Motor neuron (in vitro differentiated cells): Measurements from ENCODE around the gene DMRT2. TPM values are rescaled to one million over a fixed set of nuclear protein-coding genes. Genes with fewer than 3 reads are reported as not detected.

Experiments
- ATAC-seq, 8 experiments: fragments of 200-7000 bp; cut with Tn5 transposase; replicated peaks in 6 of 8; 2 replicates each; pipeline ENCODE4 v1.8.0; 2021; ENCODE audit warnings: mild to moderate bottlenecking in 8 of 8, moderate library complexity in 8 of 8
- H3K27ac ChIP-seq, 2 donors: fragments of 250-450 bp; sonication (Bioruptor Pico); 2 replicates each; pipeline ENCODE4 v1.9.0; 2021; ENCODE audit warnings: antibody characterized with exemption in 2 of 2, mild to moderate bottlenecking in 2 of 2, moderate library complexity in 1 of 2
- H3K4me1 ChIP-seq, 2 donors: fragments of 250-450 bp; sonication (Bioruptor Pico); replicated peaks in 1 of 2; 2 replicates each; pipeline ENCODE4 v1.6.1; 2021; ENCODE audit warnings: antibody characterized with exemption in 2 of 2, mild to moderate bottlenecking in 2 of 2, moderate library complexity in 1 of 2
- H3K4me3 ChIP-seq, 5 donors: fragments of 250-450 bp; sonication (Bioruptor Pico); 2 replicates each; pipeline ENCODE4 v1.9.0; 2021; ENCODE audit warnings: antibody characterized with exemption in 5 of 5, mild to moderate bottlenecking in 5 of 5, moderate library complexity in 4 of 5
- WGBS, 10 experiments: fragments of 450-650 bp; shearing (Covaris generic); methylation state at CpG; one replicate each; pipeline ENCODE4 v1.0.0; 2022; 5-methylcytosine and 5-hydroxymethylcytosine counted together
- in situ Hi-C, 9 experiments: fragments of 400-800 bp; cut with MboI; loops; one replicate each; pipeline ENCODE4 v1.15.0; 2021; ENCODE audit warnings: low sequenced_read_pairs in 9 of 9, low pct_unique_long_range_greater_than_20kb in 2 of 9; ENCODE audit not compliant: unreplicated experiment in 9 of 9
- total RNA-seq, 8 experiments: library from RNA; unstranded; fragments of 300-600 nt; gene quantifications; 2 replicates each; pipeline versions ENCODE4 v1.2.3 to v1.2.4, GENCODE V29; 2022

DMRT2 gene
- total RNA-seq, 8 experiments from 2014 or later = 0.05 to 57.3 (median 0.60) TPM

DNA sequence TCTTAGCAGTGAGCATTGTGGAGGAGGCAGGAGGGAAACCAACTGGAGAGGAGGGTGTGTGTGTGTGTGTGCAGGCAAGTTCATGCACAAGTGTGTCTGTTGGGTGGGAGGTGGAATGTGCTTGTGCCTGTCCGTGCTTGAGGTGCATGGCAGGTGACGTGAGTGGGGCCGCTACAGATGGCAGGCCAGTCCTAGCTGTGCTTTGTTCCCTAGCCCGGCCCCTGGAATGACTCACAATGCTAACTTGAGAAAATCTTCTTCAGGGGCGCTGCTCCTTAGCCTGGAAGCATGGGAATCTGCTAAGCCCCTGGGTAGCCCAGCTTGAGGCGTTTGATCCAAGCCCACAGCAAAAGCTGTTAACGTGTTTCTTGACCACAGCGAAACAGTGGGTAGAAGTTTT, 25.0 kb upstream of the DMRT2 start:
- in situ Hi-C loops = no loop called here
- no peak overlapping the region for H3K4me3 ChIP-seq
- 0 to 71% (median 44%) methylated on average over 1 to 6 of the region's 8 CpGs; no CpG with 5 or more reads in 3 of the 10 experiments for WGBS, 10 experiments
- no peaks in the 10 kb centered on the region for H3K4me1 ChIP-seq
- no peak overlapping the region for H3K27ac ChIP-seq
- no peak for ATAC-seq

DNA sequence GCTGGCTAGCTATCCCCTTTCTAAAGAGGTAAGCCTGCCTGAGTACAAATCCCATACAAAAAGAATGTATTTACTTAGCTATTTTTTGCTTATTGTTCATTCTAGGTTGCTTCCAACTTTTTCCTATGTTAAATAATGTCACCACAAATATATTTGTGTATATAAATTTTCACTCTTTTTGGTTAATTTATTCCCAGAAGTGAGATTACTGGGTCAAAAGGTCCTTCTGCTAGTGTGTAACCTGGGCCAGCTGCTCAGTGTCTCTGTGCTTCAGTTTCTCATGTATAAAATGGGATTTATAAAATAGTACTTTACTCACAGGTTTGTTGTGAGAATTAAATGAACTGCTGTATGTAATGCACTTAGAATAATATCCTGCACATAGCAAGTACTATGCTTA, 23.9 kb upstream of the DMRT2 start:
- Histone ChIP-seq H3K27ac (no peak overlapping the region), H3K4me3 (no peak overlapping the region), H3K4me1 (no peaks in the 10 kb centered on the region)
- in situ Hi-C loops = no loop called here
- no peak for ATAC-seq

DNA sequence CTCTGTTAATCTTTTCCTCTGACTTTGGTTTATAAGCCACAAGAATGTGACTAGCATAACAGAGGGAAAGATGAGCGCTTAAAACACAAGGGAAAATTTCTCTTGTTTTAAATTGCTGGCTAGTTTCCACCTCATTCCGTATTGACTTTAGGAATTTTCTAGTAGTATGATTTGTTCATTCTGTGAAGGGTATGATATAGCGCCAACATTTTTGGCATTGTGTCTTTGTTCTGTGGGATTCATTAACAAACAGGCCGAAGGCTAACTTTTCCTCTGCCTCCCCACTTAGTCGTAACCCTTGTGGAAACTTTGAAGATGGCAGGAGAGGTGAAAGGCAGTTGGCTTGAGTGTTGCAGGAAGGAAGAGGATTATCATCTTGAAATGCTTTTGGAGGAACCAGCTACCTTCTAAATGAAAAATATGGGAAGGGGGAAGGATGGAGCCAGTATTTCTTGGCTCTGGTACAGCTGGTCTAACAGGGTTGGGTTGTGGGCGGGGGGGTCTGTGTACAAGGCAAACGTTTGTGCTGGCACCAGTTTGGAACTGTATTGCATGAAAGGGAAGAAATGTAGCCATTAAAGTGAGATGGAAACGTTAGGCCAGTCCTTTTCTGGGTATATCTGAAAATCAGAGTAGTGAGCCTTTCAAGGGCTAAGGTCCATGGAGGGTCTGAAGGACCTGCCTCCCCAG, 21.5 kb upstream of the DMRT2 start:
- Histone ChIP-seq H3K4me1 (no peaks in the 10 kb centered on the region), H3K4me3 (no peak overlapping the region), H3K27ac (no peak overlapping the region)
- peak in 1 of 8 experiments; percentile 25 for ATAC-seq
- WGBS, 10 experiments = 21 to 100% (median 75%) methylated on average over 2 to 8 of the region's 8 CpGs
- in situ Hi-C loops = no loop called here

DNA sequence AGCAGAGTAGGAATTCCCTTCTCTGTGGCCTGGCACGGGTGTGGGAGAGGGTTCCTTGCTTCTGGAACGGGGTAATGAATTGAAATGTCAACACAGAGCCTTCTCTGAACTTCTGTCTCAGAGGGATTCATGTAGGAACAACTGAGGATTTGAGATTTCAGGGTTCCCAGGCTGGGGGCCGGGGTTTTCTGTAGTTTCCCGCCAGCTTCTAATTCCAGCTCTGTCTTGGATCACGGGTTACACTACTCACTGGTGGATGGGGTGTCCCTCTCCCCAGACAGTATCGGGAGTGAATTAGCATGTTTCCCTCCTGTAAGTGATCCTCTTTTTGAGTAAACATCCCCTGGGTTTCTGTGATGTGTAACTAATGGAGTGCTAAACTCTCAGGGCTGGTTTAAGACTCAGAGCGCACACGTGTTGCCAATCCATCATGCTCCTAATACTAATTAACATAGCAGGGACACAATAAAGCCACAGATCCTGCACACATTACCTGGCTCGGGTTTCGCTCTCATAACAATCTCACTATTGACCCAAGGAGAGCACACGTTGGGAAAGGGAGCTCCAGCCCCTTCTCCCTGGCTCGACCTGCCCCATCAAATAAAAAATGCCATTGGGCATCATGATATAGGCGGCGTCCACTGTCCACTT, 18.1 kb upstream of the DMRT2 start:
- Histone ChIP-seq H3K27ac (no peak overlapping the region), H3K4me1 (no peaks in the 10 kb centered on the region), H3K4me3 (no peak overlapping the region)
- WGBS, 10 experiments = 41 to 80% (median 60%) methylated on average over 1 to 8 of the region's 14 CpGs; no CpG with 5 or more reads in 2 of the 10 experiments
- ATAC-seq = no peak
- in situ Hi-C loops = no loop called here

DNA sequence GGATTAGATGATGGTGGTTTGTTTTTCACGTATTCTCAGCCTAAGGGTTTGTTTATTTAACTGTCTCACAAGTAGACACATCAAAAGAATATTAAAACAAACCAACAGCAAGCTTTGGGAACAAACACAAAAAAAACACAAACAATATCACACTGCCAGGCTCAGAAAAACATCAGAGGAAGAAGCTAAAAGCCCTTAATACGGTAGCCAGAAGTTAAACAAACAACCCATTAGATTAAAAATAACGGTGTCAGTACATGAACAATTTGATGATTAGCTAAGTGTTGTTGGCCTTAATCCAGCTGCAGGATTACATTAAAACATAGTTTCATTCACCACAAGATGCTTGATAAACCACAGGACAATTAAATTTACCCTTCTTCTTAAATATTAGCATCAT, 15.9 kb upstream of the DMRT2 start:
- no peak overlapping the region for H3K4me3 ChIP-seq
- H3K27ac ChIP-seq = no peak overlapping the region
- no peaks in the 10 kb centered on the region for H3K4me1 ChIP-seq
- WGBS, 10 experiments = 20 to 100% (median 68%) methylated on average over 1 to 3 of the region's 3 CpGs
- in situ Hi-C loops = no loop called here
- no peak for ATAC-seq

DNA sequence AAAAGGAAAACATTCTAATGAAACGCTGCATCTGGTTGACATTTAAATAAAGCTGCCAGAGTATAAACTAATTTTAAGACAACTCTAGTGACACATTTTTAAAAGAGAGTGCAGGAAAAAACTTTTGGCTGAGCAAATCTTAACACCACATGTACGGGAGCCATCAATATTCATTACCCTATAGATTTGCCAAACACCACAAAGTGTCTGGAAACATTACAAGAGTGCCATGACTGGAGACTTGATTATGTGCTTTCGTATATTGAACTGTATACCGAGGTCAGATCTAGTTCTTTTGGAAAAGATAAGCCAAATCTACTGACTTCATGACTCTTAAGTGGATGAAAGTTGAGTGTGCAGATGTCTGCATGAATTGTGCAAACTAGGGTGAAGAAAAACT, 10.6 kb upstream of the DMRT2 start:
- WGBS, 10 experiments = 0 to 85% (median 34%) methylated on average over 2 to 4 of the region's 4 CpGs; no CpG with 5 or more reads in 1 of the 10 experiments
- ATAC-seq = no peak
- in situ Hi-C loops = no loop called here
- Histone ChIP-seq H3K4me3 (no peak overlapping the region), H3K27ac (no peak overlapping the region), H3K4me1 (no peaks in the 10 kb centered on the region)

DNA sequence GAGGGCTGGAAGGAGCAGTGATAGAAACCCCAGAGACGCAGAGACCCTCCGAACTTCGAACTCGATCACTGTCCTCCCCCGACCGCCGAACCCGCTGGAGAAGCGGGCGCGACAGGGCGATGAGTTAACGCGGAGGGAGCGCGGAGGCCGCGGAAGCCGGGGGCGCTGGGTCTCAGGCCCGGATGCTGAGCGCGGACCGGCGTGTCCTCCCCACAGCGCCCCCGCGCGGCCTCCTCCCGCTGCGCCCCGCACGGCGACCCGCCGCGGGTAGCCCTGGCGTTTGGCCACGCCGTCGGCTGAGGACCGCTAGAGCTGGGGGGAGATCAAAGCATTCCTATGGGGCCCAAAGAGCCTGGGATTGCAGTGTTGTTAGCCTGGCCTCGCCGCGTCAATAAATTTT, 7.7 kb upstream of the DMRT2 start:
- in situ Hi-C loops = no loop called here
- ATAC-seq = peak in 6 of 8 experiments; percentile 52 to 96 (median 94)
- H3K4me1 ChIP-seq = no peaks in the 10 kb centered on the region
- 0 to 25% (median 0%) methylated on average over 1 to 4 of the region's 45 CpGs; no CpG with 5 or more reads in 7 of the 10 experiments for WGBS, 10 experiments
- H3K4me3 ChIP-seq = peak overlapping the region; percentile 20 to 46 (median 41)
- no peak overlapping the region for H3K27ac ChIP-seq

DNA sequence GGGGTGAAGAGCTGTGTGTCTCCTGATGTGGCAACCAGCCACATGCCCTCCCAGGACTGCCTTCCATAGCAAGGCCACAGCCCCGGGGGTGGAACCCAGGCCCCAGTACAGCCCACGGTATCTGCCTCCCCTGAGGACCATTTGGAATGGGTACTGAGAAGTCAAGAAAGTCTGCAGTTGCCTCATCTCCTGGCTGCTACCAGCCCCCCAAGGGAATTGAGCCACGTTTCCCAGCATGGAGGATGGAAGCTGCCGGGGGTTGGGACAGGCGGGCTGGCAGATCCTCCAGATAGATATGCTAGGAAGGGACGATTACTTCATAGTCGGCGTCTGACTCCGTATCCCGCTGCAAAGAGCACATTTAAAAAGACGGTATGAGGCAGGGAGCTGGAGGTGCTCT, 5.5 kb upstream of the DMRT2 start:
- Histone ChIP-seq H3K27ac (no peak overlapping the region), H3K4me1 (no peaks in the 10 kb centered on the region), H3K4me3 (no peak overlapping the region)
- in situ Hi-C loops = no loop called here
- WGBS, 10 experiments = 0 to 28% (median 0%) methylated on average over 1 to 3 of the region's 11 CpGs; no CpG with 5 or more reads in 7 of the 10 experiments
- ATAC-seq = no peak

DNA sequence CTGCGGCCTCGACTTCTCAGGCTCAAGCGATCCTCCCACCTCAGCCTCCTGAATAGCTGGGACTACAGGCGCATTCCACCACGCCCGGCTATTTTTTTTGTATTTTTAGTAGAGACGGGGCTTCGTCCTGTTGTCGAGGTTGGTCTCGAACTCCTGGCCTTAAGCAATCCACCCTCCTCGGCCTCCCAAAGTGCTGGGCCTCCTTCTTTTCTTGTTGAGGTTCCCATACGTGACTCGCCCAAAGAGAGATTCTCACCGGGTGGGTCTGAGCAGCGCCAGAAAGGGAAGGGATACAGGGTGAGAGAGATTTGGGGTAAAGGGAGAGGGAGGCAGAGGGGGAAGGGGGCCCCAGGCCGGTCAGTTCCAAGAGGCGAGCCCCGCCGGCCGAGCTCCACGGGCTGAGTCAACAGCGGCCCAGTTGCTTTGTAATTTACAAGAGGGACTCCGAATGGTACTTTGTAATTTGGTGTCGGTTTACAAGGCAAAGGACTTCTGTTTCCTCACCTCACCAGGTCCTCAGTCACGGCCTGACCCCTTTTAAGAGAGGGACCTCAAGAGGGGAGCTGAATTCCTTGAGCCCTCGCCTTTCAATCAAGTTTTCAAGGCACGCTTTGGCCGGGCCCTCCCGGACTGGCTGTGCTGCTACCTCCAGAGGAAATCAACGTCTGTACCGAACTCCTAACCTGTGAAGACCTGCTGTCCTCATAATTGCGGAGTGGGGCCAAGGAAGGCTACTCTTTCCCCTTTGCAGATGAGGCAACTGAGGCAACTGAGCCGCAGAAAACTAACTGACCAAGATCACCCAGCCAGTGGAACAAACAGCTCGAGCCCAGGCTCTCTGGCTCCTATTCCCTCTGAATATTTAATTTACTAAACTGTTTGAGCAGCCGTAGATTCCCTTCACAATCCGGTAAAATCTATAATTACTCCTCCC, 3.3 kb upstream of the DMRT2 start:
- no peak for ATAC-seq
- Histone ChIP-seq H3K4me3 (no peak overlapping the region), H3K4me1 (no peaks in the 10 kb centered on the region), H3K27ac (no peak overlapping the region)
- 11 to 95% (median 47%) methylated on average over 1 to 19 of the region's 36 CpGs; no CpG with 5 or more reads in 2 of the 10 experiments for WGBS, 10 experiments
- in situ Hi-C loops = no loop called here

DNA sequence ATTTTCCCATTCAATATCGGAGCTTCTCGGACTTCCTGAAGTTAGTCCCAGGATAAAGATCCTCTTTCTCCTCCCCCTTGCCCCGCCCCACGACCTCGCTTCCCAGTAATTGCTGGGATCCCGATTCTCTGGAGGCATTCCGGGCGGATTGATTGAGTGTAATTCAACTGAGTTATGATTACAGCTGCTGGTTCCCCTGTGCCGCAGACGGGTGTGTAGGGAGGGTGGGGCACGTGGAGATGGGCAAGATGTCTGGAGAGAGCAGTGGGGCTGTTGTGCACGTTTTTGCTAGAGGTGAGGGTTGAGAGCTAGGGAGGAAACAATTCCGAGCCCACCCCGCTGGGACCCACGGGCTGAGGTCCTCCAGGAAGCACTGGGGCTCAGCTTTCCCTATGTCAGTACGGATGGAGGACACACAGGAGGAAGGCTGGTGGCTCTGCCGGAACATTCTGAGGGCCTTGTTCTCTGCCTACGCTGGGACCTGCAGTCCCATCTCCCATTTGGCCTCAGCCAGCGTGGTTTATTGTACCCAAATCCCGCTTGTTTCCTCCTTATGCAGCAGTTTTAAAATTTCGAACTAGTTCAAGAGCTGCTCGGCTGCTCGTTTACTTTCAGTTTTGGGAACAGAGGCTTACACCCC, 2.4 kb upstream of the DMRT2 start:
- in situ Hi-C loops = no loop called here
- Histone ChIP-seq H3K27ac (no peak overlapping the region), H3K4me3 (no peak overlapping the region), H3K4me1 (peaks cover 0 to 3% of the 10 kb centered on the region in 2 donors)
- peak in 3 of 8 experiments; percentile 36 to 62 (median 43) for ATAC-seq
- whole genome bisulfite sequencing, 10 experiments = 0 to 58% (median 7%) methylated on average over 2 to 12 of the region's 23 CpGs; no CpG with 5 or more reads in 1 of the 10 experiments

DNA sequence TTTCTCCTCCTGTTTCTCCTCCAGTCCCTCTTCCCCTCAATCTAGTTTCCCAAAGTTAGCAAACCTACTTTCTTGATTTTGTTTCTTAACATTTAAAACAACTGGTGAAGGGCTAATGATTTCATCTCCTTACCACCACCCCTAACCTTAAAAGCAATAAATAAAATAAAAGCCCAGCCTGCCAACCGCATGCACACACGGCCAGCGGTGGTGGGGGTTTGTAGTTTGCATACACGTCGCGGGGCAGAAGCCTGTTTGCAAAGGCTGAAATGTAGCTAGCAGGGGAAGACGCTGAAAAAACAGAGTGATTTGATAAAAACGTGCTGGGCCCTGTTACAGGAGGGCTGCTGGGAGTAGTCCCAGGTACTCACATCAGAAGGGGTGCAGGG, 1.9 kb upstream of the DMRT2 start:
- ATAC-seq = no peak
- 2 to 87% (median 40%) methylated on average over 1 to 8 of the region's 8 CpGs; no CpG with 5 or more reads in 4 of the 10 experiments for WGBS, 10 experiments
- in situ Hi-C loops = no loop called here
- Histone ChIP-seq H3K4me1 (peaks cover 0 to 3% of the 10 kb centered on the region in 2 donors), H3K27ac (no peak overlapping the region), H3K4me3 (no peak overlapping the region)

DNA sequence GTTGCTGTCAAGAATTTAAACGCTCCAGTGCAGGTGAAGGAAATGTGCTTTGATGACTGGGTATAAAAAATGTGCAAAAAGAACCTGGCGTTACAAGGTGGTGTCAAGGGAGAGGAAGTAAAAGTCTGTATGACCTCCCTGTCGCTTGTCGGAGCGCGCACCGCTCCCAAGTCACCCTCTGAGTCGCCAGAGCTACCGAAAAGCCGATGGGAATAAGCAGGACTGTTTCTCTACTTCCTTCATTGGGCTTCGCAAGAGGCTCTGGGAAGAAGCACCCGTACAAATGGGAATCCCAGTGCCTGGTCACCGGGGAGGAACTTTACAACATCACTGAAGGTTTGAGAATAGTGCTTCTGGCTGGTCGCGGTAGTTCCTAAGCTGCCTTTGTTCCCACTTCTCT, 1.3 kb upstream of the DMRT2 start:
- no peak for ATAC-seq
- Histone ChIP-seq H3K4me3 (no peak overlapping the region), H3K27ac (no peak overlapping the region), H3K4me1 (peaks cover 0 to 3% of the 10 kb centered on the region in 2 donors)
- 2 to 100% (median 46%) methylated on average over 3 to 15 of the region's 15 CpGs; no CpG with 5 or more reads in 2 of the 10 experiments for WGBS, 10 experiments
- in situ Hi-C loops = no loop called here
